H1 (cell line): Measurements from ENCODE around the gene PSMB11. TPM values are rescaled to one million over a fixed set of nuclear protein-coding genes. Genes with fewer than 3 reads are reported as not detected.

ENCODE experiments used
- CTCF ChIA-PET: fragments of 300-600 bp; sonication (Branson Sonifier 250); formaldehyde crosslinking; loops from one replicate; lab custom pipeline; 2021; ENCODE audit not compliant: partially characterized antibody; lab: Charles Lee
- POLR2A ChIA-PET: fragments of 300-600 bp; sonication (Branson Sonifier 250); formaldehyde crosslinking; loops from one replicate; lab custom pipeline; 2021; ENCODE audit warnings: inconsistent platforms; ENCODE audit not compliant: partially characterized antibody; lab: Charles Lee
- DNase-seq, 2 experiments: peaks; one replicate each; pipeline versions ENCODE4 v3.0.0 to v3.0.0-alpha.2; 2010 to 2022; ENCODE audit warnings: low spot score in 2 of 2, low read depth in 1 of 2, mixed read lengths in 1 of 2
- FAIRE-seq: peaks from 2 replicates; lab custom pipeline; 2011; peaks lifted over from hg19 to GRCh38; lab: Jason Lieb, UNC
- H2AFZ ChIP-seq: 2 replicates; pipeline ENCODE4 v1.8.1; 2012; ENCODE audit warnings: low read length, inconsistent platforms
- H2AK5ac ChIP-seq: 2 replicates; pipeline ENCODE4 v1.6.1; 2013; ENCODE audit warnings: low read depth, low read length
- H2BK120ac ChIP-seq: replicated peaks from 2 replicates; pipeline ENCODE3; 2013; ENCODE audit warnings: low read depth, low read length, inconsistent platforms
- H2BK12ac ChIP-seq: 2 replicates; pipeline ENCODE4 v1.6.1; 2013; ENCODE audit warnings: low read depth, low read length
- H2BK15ac ChIP-seq: 2 replicates; pipeline ENCODE4 v1.6.1; 2013; ENCODE audit warnings: low read length
- H2BK20ac ChIP-seq: 2 replicates; pipeline ENCODE4 v1.6.1; 2013; ENCODE audit warnings: low read length
- H2BK5ac ChIP-seq: 2 replicates; pipeline ENCODE4 v1.6.1; 2013; ENCODE audit warnings: low read depth, low read length
- H3K14ac ChIP-seq: 2 replicates; pipeline ENCODE4 v1.6.1; 2013; ENCODE audit warnings: inconsistent platforms; ENCODE audit not compliant: insufficient read length
- H3K18ac ChIP-seq: 2 replicates; pipeline ENCODE4 v1.6.1; 2013; ENCODE audit warnings: low read length; ENCODE audit errors: extremely low read depth
- H3K23ac ChIP-seq: 2 replicates; pipeline ENCODE4 v1.6.1; 2013; ENCODE audit warnings: inconsistent platforms; ENCODE audit not compliant: insufficient read length
- H3K23me2 ChIP-seq: 2 replicates; pipeline ENCODE4 v1.6.1; 2013; ENCODE audit warnings: low read depth, low read length
- H3K27ac ChIP-seq: 2 replicates; pipeline ENCODE4 v1.6.1; 2011; ENCODE audit warnings: low read depth, low read length, inconsistent platforms
- H3K27me3 ChIP-seq, 4 experiments: replicated peaks in 1 of 4; 1 replicate in 1 of 4; 2 replicates in 3 of 4; pipeline versions ENCODE4 v1.6.1 to v1.8.1; 2011 to 2013; ENCODE audit warnings: low read length in 3 of 4, mild to moderate bottlenecking in 3 of 4, inconsistent platforms in 2 of 4, mixed read lengths in 2 of 4, moderate library complexity in 1 of 4; ENCODE audit not compliant: control insufficient read depth in 3 of 4, insufficient read depth in 3 of 4; ENCODE audit errors: extremely low read depth in 1 of 4
- H3K36me3 ChIP-seq, 4 experiments: 2 replicates each; pipeline versions ENCODE4 v1.6.1 to v1.8.1; 2011 to 2013; ENCODE audit warnings: mild to moderate bottlenecking in 4 of 4, low read length in 3 of 4, moderate library complexity in 2 of 4, control low read depth in 1 of 4, inconsistent platforms in 1 of 4; ENCODE audit not compliant: insufficient read depth in 4 of 4, control insufficient read depth in 2 of 4
- H3K4ac ChIP-seq: replicated peaks from 2 replicates; pipeline ENCODE3; 2013; ENCODE audit warnings: low read length, low read depth, mixed read lengths, inconsistent platforms; ENCODE audit not compliant: insufficient read length
- H3K4me1 ChIP-seq, 4 experiments: replicated peaks in 1 of 4; 1 replicate in 1 of 4; 2 replicates in 3 of 4; pipeline versions ENCODE4 v1.6.1 to v1.8.1; 2011 to 2013; ENCODE audit warnings: low read length in 3 of 4, inconsistent platforms in 2 of 4, mixed read lengths in 1 of 4; ENCODE audit not compliant: insufficient read depth in 4 of 4, control insufficient read depth in 3 of 4
- H3K4me2 ChIP-seq, 2 experiments: 2 replicates each; pipeline versions ENCODE4 v1.6.1 to v1.8.1; 2011 to 2013; ENCODE audit warnings: low read depth in 2 of 2, low read length in 2 of 2, control low read depth in 1 of 2, inconsistent platforms in 1 of 2, mild to moderate bottlenecking in 1 of 2; ENCODE audit not compliant: insufficient read depth in 1 of 2
- H3K4me3 ChIP-seq, 4 experiments: fragments of 200-600, 300-600 bp in 1 of 4; sonication (generic), shearing (Covaris generic), sonication (Bioruptor Twin) in 1 of 4; 2 replicates each; pipeline versions ENCODE4 v1.5.1 to v1.8.1; 2011 to 2016; ENCODE audit warnings: low read length in 4 of 4, low read depth in 3 of 4, control low read depth in 2 of 4, inconsistent platforms in 2 of 4, mild to moderate bottlenecking in 2 of 4, mixed read lengths in 1 of 4, moderate library complexity in 1 of 4; ENCODE audit not compliant: insufficient read depth in 2 of 4; ENCODE audit errors: extremely low read depth in 1 of 4
- H3K56ac ChIP-seq: replicated peaks from 2 replicates; pipeline ENCODE3; 2013; ENCODE audit warnings: low read depth, mild to moderate bottlenecking, mixed read lengths, low read length, inconsistent platforms; ENCODE audit not compliant: insufficient read length
- H3K79me1 ChIP-seq: 2 replicates; pipeline ENCODE4 v1.6.1; 2013; ENCODE audit warnings: low read depth, low read length, control low read depth
- H3K79me2 ChIP-seq, 2 experiments: 2 replicates each; pipeline versions ENCODE4 v1.6.1 to v1.8.1; 2012 to 2013; ENCODE audit warnings: low read length in 2 of 2, mild to moderate bottlenecking in 2 of 2, inconsistent platforms in 1 of 2; ENCODE audit not compliant: insufficient read depth in 2 of 2, control insufficient read depth in 1 of 2
- H3K9ac ChIP-seq, 4 experiments: replicated peaks in 1 of 4; 1 replicate in 1 of 4; 2 replicates in 3 of 4; pipeline versions ENCODE4 v1.6.1 to v1.8.1; 2011 to 2013; ENCODE audit warnings: low read depth in 3 of 4, low read length in 3 of 4, control low read depth in 2 of 4, mild to moderate bottlenecking in 2 of 4, moderate library complexity in 2 of 4, inconsistent platforms in 1 of 4; ENCODE audit errors: extremely low read depth in 1 of 4
- H3K9me3 ChIP-seq, 2 experiments: 2 replicates each; pipeline versions ENCODE4 v1.6.1 to v1.8.1; 2012 to 2013; ENCODE audit warnings: mild to moderate bottlenecking in 2 of 2, moderate library complexity in 2 of 2, control low read depth in 1 of 2, inconsistent platforms in 1 of 2, low read depth in 1 of 2, low read length in 1 of 2, mixed read lengths in 1 of 2; ENCODE audit not compliant: insufficient read depth in 2 of 2
- H4K20me1 ChIP-seq, 2 experiments: replicated peaks in 1 of 2; 2 replicates each; pipeline versions ENCODE3 to v1.8.1; 2011 to 2013; ENCODE audit warnings: inconsistent platforms in 2 of 2, low read length in 2 of 2, mild to moderate bottlenecking in 1 of 2; ENCODE audit not compliant: insufficient read depth in 2 of 2, control insufficient read depth in 1 of 2
- H4K5ac ChIP-seq: 2 replicates; pipeline ENCODE4 v1.6.1; 2013; ENCODE audit warnings: low read length, low read depth, mixed read lengths, inconsistent platforms; ENCODE audit not compliant: insufficient read length
- H4K8ac ChIP-seq: 2 replicates; pipeline ENCODE4 v1.8.0; 2013; ENCODE audit warnings: mild to moderate bottlenecking, moderate library complexity, low read length, inconsistent platforms; ENCODE audit not compliant: insufficient read depth; ENCODE audit errors: extremely low read depth
- H4K91ac ChIP-seq: replicated peaks from 2 replicates; pipeline ENCODE3; 2013; ENCODE audit warnings: low read length, mixed read lengths, inconsistent platforms; ENCODE audit not compliant: insufficient read length
- ATF3 ChIP-seq: IDR thresholded peaks from 2 replicates; pipeline ENCODE4 v1.6.1; 2011; ENCODE audit warnings: low read depth, mild to moderate bottlenecking, low read length; ENCODE audit not compliant: insufficient read depth
- BRCA1 ChIP-seq: IDR thresholded peaks from 2 replicates; pipeline ENCODE4 v1.6.1; 2012; ENCODE audit warnings: low read depth, low read length, improper control_type of control experiment
- CBX8 ChIP-seq: fragments of 300-800, 300-1000 bp; sonication (generic); IDR thresholded peaks from 2 replicates; pipeline ENCODE4 v1.7.1; 2016; ENCODE audit warnings: low read depth, low read length, borderline replicate concordance
- MAFK ChIP-seq: IDR thresholded peaks from 2 replicates; pipeline ENCODE4 v1.6.1; 2012; ENCODE audit warnings: low read depth, mild to moderate bottlenecking, improper control_type of control experiment, low read length
- NRF1 ChIP-seq: IDR thresholded peaks from 2 replicates; pipeline ENCODE4 v1.6.1; 2011; ENCODE audit warnings: mild to moderate bottlenecking, low read depth, low read length, improper control_type of control experiment
- RAD21 ChIP-seq, 2 experiments: IDR thresholded peaks in 1 of 2; conservative IDR thresholded peaks in 1 of 2; 2 replicates each; pipeline ENCODE4 v1.6.1; 2011; ENCODE audit warnings: low read depth in 2 of 2, low read length in 2 of 2, improper control_type of control experiment in 1 of 2, inconsistent platforms in 1 of 2, mild to moderate bottlenecking in 1 of 2, moderate library complexity in 1 of 2
- RXRA ChIP-seq: IDR thresholded peaks from 2 replicates; pipeline ENCODE4 v1.6.1; 2011; ENCODE audit warnings: low read depth, mild to moderate bottlenecking, low read length, moderate library complexity; ENCODE audit not compliant: insufficient read depth
- SIN3A ChIP-seq, 2 experiments: IDR thresholded peaks in 1 of 2; conservative IDR thresholded peaks in 1 of 2; 2 replicates each; pipeline ENCODE4 v1.6.1; 2011 to 2012; ENCODE audit warnings: low read length in 2 of 2, improper control_type of control experiment in 1 of 2, low read depth in 1 of 2, mild to moderate bottlenecking in 1 of 2
- SIX5 ChIP-seq: IDR thresholded peaks from 2 replicates; pipeline ENCODE4 v1.6.1; 2011; ENCODE audit warnings: mild to moderate bottlenecking, low read depth, low read length
- TAF7 ChIP-seq: optimal IDR thresholded peaks from 2 replicates; pipeline ENCODE3; 2011; ENCODE audit warnings: low read depth, mild to moderate bottlenecking, inconsistent platforms, low read length, moderate library complexity, borderline replicate concordance
- WGBS, 2 experiments: shearing (Covaris generic) in 1 of 2; methylation state at CpG; one replicate each; pipeline versions ENCODE4 v1.1.6 to v1.1.7; 2013 to 2015; ENCODE audit warnings: low lambda C conversion rate in 2 of 2, mixed read lengths in 2 of 2, inconsistent platforms in 1 of 2, low coverage in 1 of 2, missing lambda C conversion rate in 1 of 2; ENCODE audit not compliant: insufficient replicate concordance in 2 of 2, insufficient coverage in 1 of 2, insufficient read length in 1 of 2; ENCODE audit errors: extremely low coverage in 1 of 2, missing lambda C conversion rate in 1 of 2; 5-methylcytosine and 5-hydroxymethylcytosine counted together
- polyA plus RNA-seq, 7 experiments: library from polyadenylated mRNA; depleted of rRNA in 3 of 7; stranded (reverse) in 5 of 7; unstranded in 2 of 7; fragments of >200 nt in 5 of 7; fragments of 200-250 nt in 2 of 7; gene quantifications; 1 replicate in 5 of 7; 2 replicates in 1 of 7; 4 replicates in 1 of 7; pipeline versions ENCODE4 v1.2.1 to v1.2.3, GENCODE V29; 2011 to 2013; ENCODE audit warnings: missing spikeins in 2 of 7, mixed read lengths in 2 of 7
- total RNA-seq: library from RNA; stranded (reverse); fragmentation: NEBNext Ultra II Directional; extraction: Animal tissue kit (Norgen Biotek cat#: 25700); gene quantifications from 2 replicates; pipeline ENCODE4 v1.2.1, GENCODE V29; 2021

The PSMB11 gene
- total and polyA plus RNA-seq, 2 of the 8 experiments (the other 6 are each of a cell fraction or from before 2014, with no cell fraction given), result not detected

- peaks cover 6% of the 10 kb centered on the region for H3K23me2 ChIP-seq
- H3K9me3 ChIP-seq, result no peaks in the 10 kb centered on the region
- H3K14ac ChIP-seq, result no peak overlapping the region
- no peak overlapping the region; the same call in 1 of the 2 replicates for H2BK5ac ChIP-seq
- no peak overlapping the region for H4K5ac ChIP-seq
- H3K56ac ChIP-seq, result no peak overlapping the region
- FAIRE-seq (no peak), DNase-seq (no peak)
- H3K23ac ChIP-seq, result no peak overlapping the region
- TF ChIP-seq CBX8 (no peak), RXRA (no peak), NRF1 (no peak), BRCA1 (no peak), SIN3A (conservative IDR thresholded peaks at IDR 0.05 in 1 of 2, IDR thresholded peaks at IDR 0.05 in 1 of 2; ENCODE audit: low read depth in 1 of 2, low read length in 2 of 2) (no peak; a peak in 1 of 4 replicates), MAFK (no peak), TAF7 (no peak), ATF3 (no peak), SIX5 (no peak), RAD21 (IDR thresholded peaks at IDR 0.05 in 1 of 2, conservative IDR thresholded peaks at IDR 0.05 in 1 of 2; ENCODE audit: low read depth in 2 of 2, low read length in 2 of 2) (no peak)
- no peak overlapping the region for H2BK20ac ChIP-seq
- no peaks in the 10 kb centered on the region for H3K79me1 ChIP-seq
- no peaks in the 10 kb centered on the region for H3K79me2 ChIP-seq
- 74% methylated on average over 5 of the region's 5 CpGs; no CpG with 5 or more reads in 1 of the 2 experiments for WGBS, 2 experiments
- H2BK15ac ChIP-seq, result no peak overlapping the region
- H4K20me1 ChIP-seq, result no peaks in the 10 kb centered on the region
- H3K4me3 ChIP-seq, result peak overlapping the region; percentile 73 to 85 (median 76)
- no peak overlapping the region for H2AFZ ChIP-seq
- peak overlapping the region; percentile 80 to 82 for H3K4me2 ChIP-seq
- no peak overlapping the region for H3K4ac ChIP-seq
- ChIA-PET POLR2A (interaction anchor here (1.0 to 4.1 kb wide), 24 partner anchors 10 to 244 kb away, joined by 3 to 99 read pairs (median 8); partner anchors contain the start of genes ACIN1, AJUBA, C14orf119 and HAUS4), CTCF (interaction anchor here (0.6 to 4.1 kb wide), 17 partner anchors 10 to 231 kb away, joined by 3 to 60 read pairs (median 6); partner anchors contain the start of genes AJUBA, PSMB11 and PSMB5)
- H2AK5ac ChIP-seq, result no peak overlapping the region
- peaks cover 4 to 7% (median 6%) of the 10 kb centered on the region in 4 experiments; a peak in 4 of 7 replicates for H3K4me1 ChIP-seq
- H2BK12ac ChIP-seq, result no peak overlapping the region
- no peak overlapping the region for H2BK120ac ChIP-seq
- no peak overlapping the region for H4K8ac ChIP-seq
- no peaks in the 10 kb centered on the region for H3K27me3 ChIP-seq
- H4K91ac ChIP-seq, result no peak overlapping the region
- H3K18ac ChIP-seq, result no peak overlapping the region
- H3K36me3 ChIP-seq, result no peaks in the 10 kb centered on the region
- peak overlapping the region in 2 of 4 experiments; percentile 92 to 95; a peak in 4 of 7 replicates for H3K9ac ChIP-seq
- no peak overlapping the region for H3K27ac ChIP-seq
Observed at GRCh38 chr14:23006188-23006534, 35.9 kb upstream of the PSMB11 start.
